HTR-8/SVneo (cell line): Measurements from ENCODE around the gene SMIM35.

Experiments used
- DNase-seq: peaks from one replicate; pipeline ENCODE4 v3.0.0; 2011; ENCODE audit warnings: low spot score, mixed read lengths; ENCODE audit not compliant: insufficient read length
- FAIRE-seq: peaks from 2 replicates; lab custom pipeline; 2011; peaks lifted over from hg19 to GRCh38; lab: Jason Lieb, UNC

The SMIM35 gene

DNA sequence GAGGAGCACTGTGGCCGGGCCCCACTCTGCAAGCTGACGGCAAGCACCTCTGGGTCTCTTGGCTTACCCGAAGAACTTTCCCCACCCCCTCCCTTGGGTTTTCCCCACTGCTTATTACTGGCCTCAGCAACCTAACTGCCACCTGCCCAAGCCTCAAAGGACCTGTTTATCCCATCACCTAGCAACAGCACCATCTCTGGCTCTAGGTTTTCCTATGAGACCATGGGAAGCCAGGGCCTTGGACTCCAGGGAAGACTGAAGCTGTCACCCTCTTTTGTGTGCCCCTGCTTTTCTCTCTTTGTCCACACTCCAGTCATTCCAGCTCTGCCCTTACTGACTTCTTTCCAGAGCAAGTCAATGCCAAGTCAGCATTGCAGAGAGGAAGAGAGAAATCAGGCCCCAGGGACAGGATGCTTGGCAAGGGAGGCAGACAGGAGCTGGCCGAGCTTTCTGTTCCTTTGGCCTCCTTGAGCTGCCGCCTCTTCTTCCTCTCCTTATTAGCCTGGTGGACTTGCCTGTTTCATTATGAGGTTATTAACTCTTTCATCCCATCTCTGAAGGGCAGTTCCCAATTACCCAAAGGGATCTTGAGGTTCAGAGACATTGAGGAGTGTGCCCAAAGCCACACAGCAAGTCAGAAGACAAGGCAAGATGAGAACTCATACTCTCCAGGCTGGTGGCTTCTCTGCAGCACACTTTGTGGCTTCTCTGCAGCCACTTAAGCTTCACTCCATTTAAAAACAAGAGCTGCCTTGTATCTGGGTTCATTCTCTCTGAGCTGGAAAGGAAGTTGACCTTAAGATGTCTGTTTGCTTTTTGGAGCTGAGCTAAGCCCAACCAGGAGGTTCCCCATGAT is at the start of gene SMIM35:
Gene SMIM35 (minus strand): TSS at position 51 of the 856 bp plus-strand sequence. CDS start 206 bp downstream, outside the sequence.
- FAIRE-seq (no peak), DNase-seq (no peak)

GRCh38 chr11:118136341-118136740 is 49.6 kb upstream of the SMIM35 start:
- no peak for DNase-seq
- FAIRE-seq = no peak

DNA sequence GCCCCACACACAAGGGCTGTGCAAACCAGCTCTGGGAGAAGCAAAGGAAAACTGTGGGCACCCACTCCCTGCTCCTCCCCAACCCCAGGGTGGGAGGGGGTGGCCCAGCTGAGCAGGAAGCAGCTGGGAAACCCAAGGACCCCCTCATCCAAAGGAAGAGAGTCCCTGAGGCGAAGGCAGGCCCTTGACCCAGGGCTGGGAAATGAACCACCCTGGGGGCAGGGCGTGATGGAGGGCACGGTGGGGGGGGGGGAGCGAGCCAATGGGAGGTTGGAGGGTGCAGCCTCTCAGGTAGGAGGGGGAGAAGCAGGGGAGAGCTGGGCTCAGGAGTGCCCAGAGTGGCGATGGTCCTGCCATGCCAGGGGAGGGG is 49.0 kb upstream of the SMIM35 start:
- DNase-seq = no peak
- no peak for FAIRE-seq

DNA sequence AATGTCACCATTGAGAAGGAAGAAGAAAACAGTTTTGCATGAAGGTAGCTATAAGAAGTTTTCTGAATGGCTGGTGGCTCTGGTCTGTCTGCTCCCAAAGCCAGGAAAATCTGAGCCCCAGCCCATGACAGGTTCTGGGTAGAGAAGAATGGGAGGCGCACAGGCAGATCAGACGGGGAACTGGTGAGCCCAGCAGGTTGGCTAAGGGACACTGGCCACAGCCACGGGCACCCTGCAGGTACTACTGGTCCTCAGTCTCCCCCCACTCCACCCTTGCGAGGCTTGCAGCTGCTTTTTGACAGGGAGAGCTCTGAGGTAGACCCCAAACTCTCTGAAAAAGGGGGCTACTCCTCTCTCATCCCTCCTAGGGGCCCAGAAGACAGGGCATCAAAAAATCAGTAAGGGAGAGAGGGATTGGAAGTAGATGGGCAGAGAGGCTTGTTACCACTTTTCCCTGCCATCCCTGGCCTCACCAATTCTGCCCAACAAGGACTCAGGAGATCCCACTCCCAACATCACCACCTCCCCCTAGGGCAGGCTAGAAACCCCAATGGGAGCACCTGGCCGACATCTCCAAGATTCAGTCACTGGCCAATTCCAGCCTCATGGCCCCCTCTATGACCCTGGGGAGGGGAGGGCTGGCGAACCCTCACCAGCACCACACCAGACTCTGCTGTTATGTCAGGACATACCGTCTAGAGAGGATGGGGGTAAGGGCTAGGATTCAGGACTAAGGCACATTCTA is 48.5 kb upstream of the SMIM35 start:
- DNase-seq (no peak), FAIRE-seq (no peak)

- DNase-seq = no peak
- FAIRE-seq = no peak
Measured at GRCh38 chr11:118133816-118134215, 47.1 kb upstream of the SMIM35 start.

DNA sequence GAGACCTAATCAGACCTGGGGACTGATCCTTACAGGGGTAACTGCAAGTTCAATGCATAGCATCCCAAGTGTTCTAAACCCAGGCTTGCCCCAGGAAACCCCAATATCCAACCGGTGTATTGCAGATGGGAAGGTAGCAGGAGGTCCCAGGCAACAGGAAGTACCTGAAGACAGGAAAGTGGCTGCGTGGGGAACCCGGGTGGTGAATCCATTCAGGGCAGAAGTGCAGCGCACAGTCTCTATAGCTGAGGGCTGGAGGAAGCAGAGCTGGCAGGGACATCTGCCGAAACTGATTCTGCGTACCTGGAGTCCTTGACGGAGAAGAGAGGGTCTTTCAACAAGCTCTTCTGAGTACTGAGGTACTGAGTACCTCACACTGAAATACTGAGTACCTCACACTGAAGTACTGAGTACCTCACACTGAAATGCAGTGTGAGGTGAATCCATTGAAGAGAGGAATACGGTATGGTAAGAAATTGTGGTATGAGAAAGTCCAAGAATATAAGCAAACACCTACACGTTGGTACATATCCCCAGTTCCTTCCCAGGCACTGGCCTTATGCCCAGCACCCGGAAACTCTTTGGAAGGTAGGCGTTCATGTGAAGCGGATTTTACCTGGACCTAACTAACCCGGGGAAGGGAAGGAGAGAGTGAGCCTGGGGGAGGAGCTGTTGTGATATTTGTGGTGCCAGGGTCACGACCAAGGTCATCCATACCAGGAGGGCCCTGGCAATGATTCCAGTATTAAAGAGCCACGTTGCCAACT is 45.8 kb upstream of the SMIM35 start:
- no peak for DNase-seq
- no peak for FAIRE-seq

- FAIRE-seq (no peak), DNase-seq (no peak)
Measured at GRCh38 chr11:118129471-118130172, 42.9 kb upstream of the SMIM35 start.

- no peak for DNase-seq
- FAIRE-seq = no peak
Measured at GRCh38 chr11:118128721-118129470, 42.1 kb upstream of the SMIM35 start.

- no peak for FAIRE-seq
- DNase-seq = no peak
Measured at GRCh38 chr11:118128310-118128709, 41.5 kb upstream of the SMIM35 start.

DNA sequence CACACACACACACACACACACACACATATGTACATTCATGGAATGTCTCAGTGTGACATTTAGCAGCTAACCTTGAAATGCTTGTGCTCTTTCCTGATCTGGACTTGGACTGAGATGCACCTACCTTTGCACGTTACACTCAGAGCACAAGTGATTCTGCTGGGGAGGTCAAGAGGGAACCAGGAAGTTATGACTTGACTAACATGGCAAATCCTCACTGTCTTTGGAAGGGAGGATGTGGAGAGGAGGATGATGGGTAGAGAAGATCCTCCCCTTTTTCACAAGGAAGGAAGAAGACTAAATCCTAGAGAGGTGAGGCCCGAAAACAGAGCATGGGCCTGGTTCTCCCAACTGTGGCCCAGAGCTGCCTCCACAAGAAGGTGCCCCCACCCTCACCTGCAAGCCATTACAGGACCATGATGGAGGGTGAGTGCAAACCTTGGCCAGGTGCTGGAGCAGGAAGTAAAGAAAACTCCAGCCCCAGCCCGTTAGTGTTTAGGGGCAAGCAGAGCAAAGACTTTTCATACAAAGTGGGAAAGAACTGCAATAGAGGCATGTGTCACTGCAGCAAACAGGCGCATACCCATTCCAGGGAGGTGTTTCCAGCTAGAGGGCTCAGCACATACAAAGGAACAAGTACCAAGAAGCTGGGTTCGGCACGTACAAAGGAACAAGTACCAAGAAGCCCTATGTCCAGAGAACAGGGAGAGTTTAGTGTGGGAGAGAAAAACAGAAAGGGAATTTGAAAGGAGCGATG is 39.5 kb upstream of the SMIM35 start:
- FAIRE-seq = no peak
- DNase-seq = no peak

DNA sequence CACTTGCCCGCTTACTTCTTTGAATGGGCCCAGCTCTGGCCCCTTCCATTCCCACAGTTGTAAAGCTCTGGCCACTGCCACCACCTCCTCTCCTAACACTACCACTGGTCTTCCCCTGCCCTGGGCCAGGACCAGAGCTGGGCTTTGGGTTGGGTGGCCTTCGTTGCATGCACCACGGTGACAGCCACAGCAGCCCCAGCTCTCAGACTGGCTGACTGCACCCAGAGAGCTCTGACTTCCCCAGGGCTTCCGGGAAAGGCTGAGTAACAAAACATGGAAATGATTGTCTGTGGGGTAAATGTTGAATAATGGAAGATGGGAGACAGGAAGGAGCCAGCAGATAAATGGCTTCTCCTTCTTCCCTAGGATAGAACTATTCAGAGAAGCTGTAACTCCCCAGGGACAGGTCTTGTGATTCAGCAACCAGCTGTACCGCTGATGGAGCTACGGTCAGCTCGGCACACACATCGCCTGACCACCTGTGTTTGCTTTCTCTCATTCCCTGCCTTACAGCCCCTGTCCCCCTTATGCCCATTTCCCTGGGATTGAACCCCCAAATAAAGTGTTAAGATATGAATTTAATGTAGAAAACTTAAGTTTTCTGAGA is 38.3 kb upstream of the SMIM35 start:
- DNase-seq = no peak
- FAIRE-seq = no peak

DNA sequence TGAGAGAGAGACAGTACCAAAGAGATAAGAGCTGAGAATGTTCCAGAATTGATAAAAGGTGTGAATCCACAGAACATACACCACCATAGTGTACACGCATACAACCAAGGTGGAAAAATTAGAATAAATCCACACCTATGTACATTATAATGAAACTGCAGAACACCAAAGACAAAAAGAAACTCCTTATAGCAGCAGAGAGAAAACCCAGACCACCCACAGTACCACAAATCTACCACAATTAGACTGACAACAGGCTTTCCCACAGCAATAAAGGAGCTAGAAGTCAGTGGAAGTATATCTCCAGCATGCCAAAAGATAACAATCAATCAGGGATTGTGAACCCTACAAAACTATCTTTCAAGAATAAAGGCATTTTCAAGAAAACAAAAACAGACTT is 34.0 kb upstream of the SMIM35 start:
- no peak for FAIRE-seq

GRCh38 chr11:118117790-118118601 is 31.2 kb upstream of the SMIM35 start:
- FAIRE-seq (no peak), DNase-seq (no peak)

More for the DNA sequence above, 34.0 kb upstream of the SMIM35 start:
- no peak for DNase-seq

GRCh38 chr11:118115048-118115447 is 28.3 kb upstream of the SMIM35 start:
- no peak for DNase-seq
- FAIRE-seq = no peak

GRCh38 chr11:118114266-118114665 is 27.5 kb upstream of the SMIM35 start:
- no peak for FAIRE-seq
- DNase-seq = no peak

GRCh38 chr11:118112711-118113430 is 26.1 kb upstream of the SMIM35 start:
- FAIRE-seq (no peak), DNase-seq (no peak)

DNA sequence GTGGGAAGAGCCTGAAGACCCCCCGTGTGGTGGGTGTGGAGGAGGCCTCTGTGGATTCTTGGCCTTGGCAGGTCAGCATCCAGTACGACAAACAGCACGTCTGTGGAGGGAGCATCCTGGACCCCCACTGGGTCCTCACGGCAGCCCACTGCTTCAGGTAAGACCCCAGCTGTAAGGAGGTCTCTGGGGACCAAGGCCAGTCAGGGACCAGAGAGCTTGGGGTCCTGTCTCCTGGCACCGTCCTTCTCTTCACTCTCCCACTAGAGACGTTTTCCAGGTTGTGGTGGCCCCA is 24.9 kb upstream of the SMIM35 start:
- FAIRE-seq (no peak), DNase-seq (no peak)
